GM18858 (cell line): ENCODE results near the gene SCAMP3.
"Not testable (repeated sequence)": the region's sequence is repeated elsewhere in the genome, so short reads cannot be mapped to it uniquely, and the experiment has no call there.

Experiments used
- ATAC-seq: cut with Tn5 transposase; IDR thresholded peaks from one replicate; pipeline ENCODE4 v1.9.1; 2021; ENCODE audit not compliant: unreplicated experiment

The SCAMP3 gene

DNA sequence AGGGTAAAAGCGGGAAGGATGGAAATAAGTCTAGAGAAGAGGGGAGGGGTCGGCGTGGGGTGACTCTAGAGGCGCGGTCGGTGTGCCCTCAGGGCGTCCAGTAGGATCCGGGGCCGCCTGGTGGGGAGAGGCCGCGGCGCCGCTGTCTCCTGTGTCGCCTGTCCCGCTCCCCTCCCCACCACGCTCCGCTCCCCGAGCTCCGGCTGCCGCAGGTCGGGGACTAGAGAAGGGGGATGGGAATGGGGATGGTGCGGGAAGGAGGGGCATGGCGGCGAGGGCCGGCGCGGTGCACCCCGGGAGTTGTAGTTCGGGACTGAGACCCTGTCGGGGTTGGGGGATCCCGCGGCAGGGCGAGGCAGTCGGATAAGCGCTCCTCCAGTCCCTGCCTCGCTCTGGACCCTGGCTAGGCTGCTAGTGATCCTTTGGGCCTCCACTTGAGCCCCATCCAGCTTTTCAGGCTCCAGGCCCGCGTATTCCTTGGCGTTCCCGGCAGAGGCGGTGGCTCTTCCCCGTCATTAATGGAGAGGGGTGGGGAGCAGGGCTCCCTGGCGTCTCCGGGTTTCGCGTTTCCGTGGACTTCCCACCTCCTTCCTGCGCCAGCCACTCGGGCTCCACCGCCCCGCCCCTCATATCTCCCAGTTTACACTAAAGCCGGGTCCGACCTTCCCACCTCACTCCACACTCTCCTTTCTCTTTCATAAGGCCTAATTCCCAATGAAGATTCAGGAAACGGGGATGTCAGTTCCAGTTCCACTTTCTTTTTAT lies 6.7 kb downstream of the SCAMP3 start, which contains the start of gene ENTREP3:
Gene ENTREP3, minus strand, starts transcription at position 241 of the 765 bp plus-strand sequence. CDS start 606 bp downstream, outside the sequence.
- ATAC-seq: no peak

GRCh38 chr1:155254714-155255242 lies 7.4 kb downstream of the SCAMP3 start:
- no peak for ATAC-seq

DNA sequence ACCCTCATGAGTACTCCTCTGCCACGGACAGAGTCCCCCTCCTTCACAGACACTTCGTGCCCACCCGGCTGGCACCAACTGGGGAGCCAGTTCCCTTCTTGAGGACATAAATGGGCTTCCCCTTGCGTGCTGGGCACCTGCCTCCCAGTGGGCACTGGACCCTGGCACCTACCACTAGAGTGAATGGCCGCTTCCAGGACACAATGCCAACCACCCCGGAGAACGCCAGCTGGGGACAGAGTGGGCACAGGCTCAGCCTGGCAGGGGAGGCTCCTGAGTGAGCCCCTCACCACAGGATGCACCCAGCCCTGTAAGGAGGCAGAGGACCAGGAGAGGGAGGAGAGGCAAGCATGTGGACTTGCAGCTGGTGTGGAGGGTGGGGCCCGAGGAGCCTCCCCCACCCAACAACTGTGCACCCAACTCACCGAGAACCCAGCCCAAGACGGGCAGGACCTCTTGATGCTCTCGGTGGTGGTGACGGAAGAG lies 7.9 kb downstream of the SCAMP3 start:
- ATAC-seq: no peak

DNA sequence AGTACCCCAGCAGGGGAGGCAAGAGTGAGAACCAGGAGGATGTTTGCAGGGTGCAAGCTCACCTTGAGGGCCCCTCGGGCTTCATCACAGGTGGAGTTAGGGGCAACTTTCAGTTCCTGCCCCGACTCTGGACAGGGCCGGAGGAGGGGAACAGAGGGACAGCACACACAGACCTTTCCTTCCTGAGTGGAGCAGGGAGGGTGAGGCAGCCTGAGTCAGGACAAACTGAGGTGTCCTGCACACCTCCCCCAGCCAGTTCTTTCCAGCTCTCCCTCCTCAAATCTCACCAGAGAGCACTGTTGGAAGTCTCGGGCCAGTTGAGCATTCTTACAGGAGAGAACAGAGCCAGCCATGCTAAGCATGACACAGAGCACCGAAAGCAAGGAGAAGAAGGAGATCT lies 8.4 kb downstream of the SCAMP3 start:
- no peak for ATAC-seq

- no peak for ATAC-seq
Observed at GRCh38 chr1:155253208-155253607, 9.0 kb downstream of the SCAMP3 start.

- no peak for ATAC-seq
Observed at GRCh38 chr1:155251566-155251965, 10.6 kb downstream of the SCAMP3 start.

GRCh38 chr1:155250633-155251449 lies 11.3 kb downstream of the SCAMP3 start:
- ATAC-seq: peak; percentile 76

DNA sequence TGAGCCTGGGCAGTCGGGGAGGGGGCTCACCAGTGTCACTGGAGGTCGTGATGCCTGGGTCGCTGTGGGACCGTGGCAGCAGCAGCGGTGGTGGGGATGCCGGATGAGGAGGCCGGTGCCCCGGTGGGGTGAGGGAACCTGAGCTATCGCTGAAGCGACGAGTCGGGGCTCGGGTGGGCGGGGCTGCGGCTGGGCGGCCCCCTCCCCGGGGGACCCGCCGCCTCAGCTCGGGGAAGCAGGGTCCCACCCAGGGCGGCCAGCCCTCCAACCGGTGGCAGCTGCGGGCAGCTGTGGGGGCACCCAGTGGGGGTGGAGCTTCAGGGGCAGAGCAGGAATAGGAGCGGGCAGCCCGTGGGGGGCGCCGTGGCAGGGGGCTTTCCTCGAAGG lies 11.9 kb downstream of the SCAMP3 start:
- peak; percentile 22 for ATAC-seq

GRCh38 chr1:155247667-155248553 lies 14.2 kb downstream of the SCAMP3 start:
- ATAC-seq: no peak

- ATAC-seq: not testable (repeated sequence)
Observed at GRCh38 chr1:155246796-155247195, 15.4 kb downstream of the SCAMP3 start.

GRCh38 chr1:155245163-155245524 lies 17.0 kb downstream of the SCAMP3 start:
- no peak for ATAC-seq

DNA sequence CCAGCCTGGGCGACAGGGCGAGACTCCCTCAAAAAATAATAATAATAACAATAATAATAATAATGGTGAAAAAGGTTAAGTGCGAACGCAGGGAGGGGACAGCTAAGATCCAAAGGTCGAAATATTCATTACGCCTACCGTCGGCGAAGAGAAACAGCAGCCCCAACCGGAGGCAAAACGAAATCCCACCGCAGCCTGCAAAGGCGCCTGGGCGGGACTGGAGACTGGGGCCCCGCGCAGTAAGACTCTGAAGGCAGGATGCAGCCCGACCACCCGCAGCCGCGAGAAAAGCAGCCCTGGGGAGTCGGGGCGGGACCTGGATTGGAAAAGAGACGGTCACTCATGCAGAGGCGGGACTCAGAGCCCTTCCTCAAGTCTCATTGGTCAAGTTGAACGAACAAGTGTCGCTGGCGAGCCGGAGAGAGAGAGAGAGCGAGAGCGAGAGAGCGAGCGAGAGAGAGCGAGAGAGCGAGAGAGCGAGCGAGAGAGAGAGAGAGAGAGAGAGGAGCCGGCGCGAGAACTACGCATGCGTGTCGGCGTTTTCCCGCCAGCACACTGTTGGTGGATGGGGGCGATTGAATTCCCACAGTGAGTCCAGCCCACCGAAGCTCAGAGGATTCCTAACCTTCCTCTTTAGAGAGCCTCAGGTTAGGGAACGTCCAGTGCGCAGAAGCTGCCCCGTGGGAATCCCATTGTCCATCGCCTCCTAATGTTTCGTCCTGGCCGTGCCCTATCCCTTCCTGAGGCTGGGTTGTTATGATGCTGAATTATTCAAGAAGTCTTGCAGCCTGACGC lies 17.6 kb downstream of the SCAMP3 start:
- ATAC-seq: peak; percentile 67

GRCh38 chr1:155242805-155243358 lies 19.3 kb downstream of the SCAMP3 start:
- no peak for ATAC-seq

GRCh38 chr1:155241841-155242264 lies 20.3 kb downstream of the SCAMP3 start:
- no peak for ATAC-seq

DNA sequence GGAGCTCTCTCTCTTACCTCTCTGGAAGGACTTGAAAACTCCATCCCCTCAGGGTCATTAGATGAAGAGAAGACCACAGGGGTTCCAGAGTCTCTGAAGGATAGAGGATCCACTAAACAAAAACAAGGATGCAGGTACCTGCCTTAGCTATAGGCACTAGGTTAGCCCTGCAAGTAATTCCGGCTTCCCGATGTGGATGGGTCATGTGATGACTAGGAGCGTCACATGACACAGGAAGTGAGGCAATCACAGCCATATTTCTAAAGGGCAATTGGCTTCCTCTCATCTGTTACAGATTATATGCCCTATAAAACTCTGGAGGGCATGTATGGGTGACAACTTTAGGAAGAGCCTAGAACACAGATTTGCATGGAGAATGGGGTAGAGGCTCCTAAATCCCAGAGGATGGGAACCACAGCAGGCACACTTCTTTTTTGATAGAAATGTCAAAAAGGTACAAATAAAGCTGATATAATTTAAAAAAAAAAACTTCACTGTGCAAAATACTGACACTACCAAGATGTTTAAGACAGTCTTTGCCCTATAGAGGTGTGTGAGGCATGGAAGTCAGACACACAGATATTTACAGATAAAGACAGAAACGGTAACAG lies 21.0 kb downstream of the SCAMP3 start:
- no peak for ATAC-seq

DNA sequence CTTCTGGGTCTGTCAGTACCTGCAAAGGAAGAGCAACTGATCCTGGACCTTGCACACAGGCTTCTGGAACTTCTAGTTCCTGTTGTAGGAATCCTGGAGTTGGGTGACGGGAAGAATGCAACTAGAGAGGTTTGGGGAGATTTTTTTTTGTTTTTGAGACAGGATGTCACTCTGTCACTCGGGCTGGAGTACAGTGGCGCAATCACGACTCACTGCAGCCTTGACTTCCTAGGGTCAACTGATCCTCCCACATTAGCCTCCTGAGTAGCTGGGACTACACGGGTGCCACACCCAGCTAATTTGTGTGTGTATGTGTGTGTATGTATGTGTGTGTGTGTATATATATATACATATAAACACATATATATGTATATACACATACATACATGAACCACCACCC lies 25.7 kb downstream of the SCAMP3 start:
- no peak for ATAC-seq

DNA sequence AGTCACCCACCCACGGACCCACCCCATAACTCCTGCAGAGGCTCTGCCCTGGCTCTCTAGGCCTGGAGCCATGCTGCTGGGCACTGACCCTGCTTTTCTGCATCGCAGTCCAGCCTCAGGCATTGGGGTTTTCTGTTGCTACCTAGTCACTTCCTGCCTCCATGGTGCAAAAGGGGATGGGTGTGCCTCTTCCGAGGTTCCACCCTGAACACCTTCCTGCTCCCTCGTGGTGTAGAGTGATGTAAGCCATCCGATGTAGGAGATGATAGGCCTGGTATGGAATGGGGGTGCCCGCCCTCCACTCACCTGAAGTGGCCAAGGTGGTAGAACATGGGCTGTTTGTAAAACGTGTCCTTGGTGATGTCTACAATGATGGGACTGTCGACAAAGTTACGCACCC lies 26.8 kb downstream of the SCAMP3 start:
- not testable (repeated sequence) for ATAC-seq

DNA sequence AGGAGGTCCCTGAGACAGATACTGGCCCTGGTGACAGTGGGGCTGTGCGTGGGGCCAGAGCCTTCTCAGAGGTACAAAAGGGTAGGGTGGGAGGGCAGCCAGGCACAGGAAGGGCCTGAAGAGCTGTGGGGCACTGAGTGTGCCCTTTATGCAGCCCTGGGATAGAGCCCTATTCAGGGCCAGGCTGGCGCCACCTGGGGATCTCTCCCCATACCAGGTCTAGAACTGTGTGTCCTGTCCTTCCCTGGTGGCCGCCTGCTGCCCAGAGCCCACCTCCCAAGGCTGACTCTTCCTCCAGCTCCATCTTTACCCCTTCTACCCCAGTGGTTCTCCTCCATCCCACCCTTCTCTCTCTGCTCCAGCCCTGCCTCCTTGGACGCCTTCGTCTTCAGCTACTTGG lies 28.7 kb downstream of the SCAMP3 start:
- ATAC-seq: not testable (repeated sequence)
